Renal cortical epithelial cell (primary cell): Measurements from ENCODE around the gene FASN. TPM values are rescaled to one million over a fixed set of nuclear protein-coding genes. Genes with fewer than 3 reads are reported as not detected.

Experiments
- DNase-seq: peaks from one replicate; pipeline ENCODE4 v3.0.0-alpha.2; 2011; ENCODE audit warnings: low read depth
- total RNA-seq: library from RNA; depleted of rRNA; stranded (reverse); fragments of >200 nt; gene quantifications from 2 replicates; pipeline ENCODE4 v1.2.3, GENCODE V29; 2014

The FASN gene
- total RNA-seq, 1 donor from 2014 or later = 103 TPM

- DNase-seq = no peak
Observed at GRCh38 chr17:82101301-82101715, 3.3 kb upstream of the FASN start.

- DNase-seq = no peak
Observed at GRCh38 chr17:82100502-82101298, 2.7 kb upstream of the FASN start.

GRCh38 chr17:82098939-82099763 lies 1.1 kb upstream of the FASN start:
- no peak for DNase-seq

- no peak for DNase-seq
Observed at GRCh38 chr17:82097919-82098168, 192 bp downstream of the FASN start.

- DNase-seq = peak; percentile 13
Observed at GRCh38 chr17:82097184-82097918, 685 bp downstream of the FASN start.

GRCh38 chr17:82096709-82097183 lies 1.3 kb downstream of the FASN start:
- DNase-seq = no peak

- DNase-seq = no peak
Observed at GRCh38 chr17:82095777-82096708, 2.0 kb downstream of the FASN start.

GRCh38 chr17:82094931-82095776 lies 2.9 kb downstream of the FASN start:
- DNase-seq = no peak

GRCh38 chr17:82092995-82093751 lies 4.9 kb downstream of the FASN start:
- DNase-seq = no peak

GRCh38 chr17:82092628-82092994 lies 5.4 kb downstream of the FASN start:
- no peak for DNase-seq

- DNase-seq = no peak
Observed at GRCh38 chr17:82092094-82092586, 5.9 kb downstream of the FASN start.

- no peak for DNase-seq
Observed at GRCh38 chr17:82091264-82092066, 6.6 kb downstream of the FASN start.

- DNase-seq = no peak
Observed at GRCh38 chr17:82090549-82091263, 7.3 kb downstream of the FASN start.

GRCh38 chr17:82089723-82090548 lies 8.1 kb downstream of the FASN start:
- no peak for DNase-seq

GRCh38 chr17:82088838-82089722 lies 9.0 kb downstream of the FASN start:
- DNase-seq = no peak
